C4-2B (cell line): ENCODE results near the gene NOTUM.

Experiments used
- H3K27ac ChIP-seq: fragments of 450-650 bp; 2 replicates; pipeline ENCODE4 v1.5.1; 2017
- CTCF ChIP-seq: fragments of 450-650 bp; conservative IDR thresholded peaks from 2 replicates; pipeline ENCODE4 v1.5.1; 2017; ENCODE audit warnings: mild to moderate bottlenecking
- ZFX ChIP-seq: fragments of 450-650 bp; IDR thresholded peaks from 2 replicates; pipeline ENCODE4 v1.6.1; 2017

The NOTUM gene

GRCh38 chr17:81903415-81903831 lies 57.6 kb downstream of the NOTUM start:
- H3K27ac ChIP-seq: no peak overlapping the region
- TF ChIP-seq ZFX (no peak), CTCF (no peak)

- H3K27ac ChIP-seq: no peak overlapping the region
- TF ChIP-seq CTCF (no peak), ZFX (no peak)
Observed at GRCh38 chr17:81902653-81903414, 58.2 kb downstream of the NOTUM start.
